ENCODE data around the gene TCN2. TPM values are rescaled to one million over a fixed set of nuclear protein-coding genes. Genes with fewer than 3 reads are reported as not detected.
"Not testable (repeated sequence)": the region's sequence is repeated elsewhere in the genome, so short reads cannot be mapped to it uniquely, and the experiment has no call there.

TCN2 gene
- total RNA-seq, 1 experiment from 2014 or later: 55.6 TPM

- in situ Hi-C loops (cut with HindIII; ENCODE audit: low pct_unique_long_range_greater_than_20kb, low sequenced_read_pairs): no loop called here
- no peak for DNase-seq (ENCODE audit: low read depth)
Measured at GRCh38 chr22:30574095-30574981, 32.6 kb upstream of the TCN2 start, which contains the start of gene GAL3ST1. GAL3ST1 (minus strand) TSS chr22:30574665; CDS start chr22:30557392, 17,273 bp downstream.

GRCh38 chr22:30574997-30575671 lies 31.8 kb upstream of the TCN2 start:
- no peak for DNase-seq (ENCODE audit: low read depth)

GRCh38 chr22:30575859-30576258 lies 31.1 kb upstream of the TCN2 start:
- DNase-seq (ENCODE audit: low read depth): no peak
- in situ Hi-C loops (cut with HindIII; ENCODE audit: low pct_unique_long_range_greater_than_20kb, low sequenced_read_pairs): no loop called here

More at GRCh38 chr22:30574997-30575671, 31.8 kb upstream of the TCN2 start:
- in situ Hi-C loops (cut with HindIII; ENCODE audit: low pct_unique_long_range_greater_than_20kb, low sequenced_read_pairs): no loop called here

GRCh38 chr22:30578481-30578880 lies 28.5 kb upstream of the TCN2 start:
- no peak for DNase-seq (ENCODE audit: low read depth)
- in situ Hi-C loops (cut with HindIII; ENCODE audit: low pct_unique_long_range_greater_than_20kb, low sequenced_read_pairs): no loop called here

GRCh38 chr22:30580896-30581295 lies 26.1 kb upstream of the TCN2 start:
- in situ Hi-C loops (cut with HindIII; ENCODE audit: low pct_unique_long_range_greater_than_20kb, low sequenced_read_pairs): no loop called here
- no peak for DNase-seq (ENCODE audit: low read depth)

GRCh38 chr22:30582051-30582450 lies 24.9 kb upstream of the TCN2 start:
- no peak for DNase-seq (ENCODE audit: low read depth)

GRCh38 chr22:30582788-30583545 lies 24.0 kb upstream of the TCN2 start:
- in situ Hi-C loops (cut with HindIII; ENCODE audit: low pct_unique_long_range_greater_than_20kb, low sequenced_read_pairs): no loop called here
- DNase-seq (ENCODE audit: low read depth): no peak

More at GRCh38 chr22:30582051-30582450, 24.9 kb upstream of the TCN2 start:
- in situ Hi-C loops (cut with HindIII; ENCODE audit: low pct_unique_long_range_greater_than_20kb, low sequenced_read_pairs): no loop called here

GRCh38 chr22:30584441-30584840 lies 22.5 kb upstream of the TCN2 start:
- no peak for DNase-seq (ENCODE audit: low read depth)
- in situ Hi-C loops (cut with HindIII; ENCODE audit: low pct_unique_long_range_greater_than_20kb, low sequenced_read_pairs): no loop called here

- no peak for DNase-seq (ENCODE audit: low read depth)
- in situ Hi-C loops (cut with HindIII; ENCODE audit: low pct_unique_long_range_greater_than_20kb, low sequenced_read_pairs): no loop called here
Measured at GRCh38 chr22:30586414-30586813, 20.6 kb upstream of the TCN2 start.

- in situ Hi-C loops (cut with HindIII; ENCODE audit: low pct_unique_long_range_greater_than_20kb, low sequenced_read_pairs): no loop called here
- DNase-seq (ENCODE audit: low read depth): no peak
Measured at GRCh38 chr22:30591191-30591587, 15.8 kb upstream of the TCN2 start.

GRCh38 chr22:30591588-30592359 lies 15.2 kb upstream of the TCN2 start, which contains the start of gene PES1:
PES1 (minus strand) TSS chr22:30591910; CDS start chr22:30591833, 77 bp downstream.
- DNase-seq (ENCODE audit: low read depth): peak; percentile 99
- in situ Hi-C loops (cut with HindIII; ENCODE audit: low pct_unique_long_range_greater_than_20kb, low sequenced_read_pairs): no loop called here

- in situ Hi-C loops (cut with HindIII; ENCODE audit: low pct_unique_long_range_greater_than_20kb, low sequenced_read_pairs); DNase-seq (ENCODE audit: low read depth): not testable (repeated sequence)
Measured at GRCh38 chr22:30592360-30592713, 14.6 kb upstream of the TCN2 start.

- in situ Hi-C loops (cut with HindIII; ENCODE audit: low pct_unique_long_range_greater_than_20kb, low sequenced_read_pairs): no loop called here
- no peak for DNase-seq (ENCODE audit: low read depth)
Measured at GRCh38 chr22:30596199-30596598, 10.8 kb upstream of the TCN2 start.

GRCh38 chr22:30596886-30597285 lies 10.1 kb upstream of the TCN2 start:
- DNase-seq (ENCODE audit: low read depth): no peak
- in situ Hi-C loops (cut with HindIII; ENCODE audit: low pct_unique_long_range_greater_than_20kb, low sequenced_read_pairs): no loop called here

GRCh38 chr22:30598986-30599385 lies 8.0 kb upstream of the TCN2 start:
- in situ Hi-C loops (cut with HindIII; ENCODE audit: low pct_unique_long_range_greater_than_20kb, low sequenced_read_pairs): no loop called here
- no peak for DNase-seq (ENCODE audit: low read depth)

GRCh38 chr22:30600921-30601320 lies 6.1 kb upstream of the TCN2 start:
- in situ Hi-C loops (cut with HindIII; ENCODE audit: low pct_unique_long_range_greater_than_20kb, low sequenced_read_pairs): no loop called here
- no peak for DNase-seq (ENCODE audit: low read depth)

GRCh38 chr22:30601464-30601863 lies 5.5 kb upstream of the TCN2 start:
- in situ Hi-C loops (cut with HindIII; ENCODE audit: low pct_unique_long_range_greater_than_20kb, low sequenced_read_pairs): no loop called here
- no peak for DNase-seq (ENCODE audit: low read depth)

GRCh38 chr22:30602049-30602448 lies 4.9 kb upstream of the TCN2 start:
- in situ Hi-C loops (cut with HindIII; ENCODE audit: low pct_unique_long_range_greater_than_20kb, low sequenced_read_pairs): no loop called here
- DNase-seq (ENCODE audit: low read depth): peak; percentile 60

All from Caki2 (cell line).